ENCODE data around the gene DISC1. TPM values are rescaled to one million over a fixed set of nuclear protein-coding genes. Genes with fewer than 3 reads are reported as not detected.

DISC1 gene
- total RNA-seq, 1 experiment from 2014 or later: 1.8 TPM

DNA sequence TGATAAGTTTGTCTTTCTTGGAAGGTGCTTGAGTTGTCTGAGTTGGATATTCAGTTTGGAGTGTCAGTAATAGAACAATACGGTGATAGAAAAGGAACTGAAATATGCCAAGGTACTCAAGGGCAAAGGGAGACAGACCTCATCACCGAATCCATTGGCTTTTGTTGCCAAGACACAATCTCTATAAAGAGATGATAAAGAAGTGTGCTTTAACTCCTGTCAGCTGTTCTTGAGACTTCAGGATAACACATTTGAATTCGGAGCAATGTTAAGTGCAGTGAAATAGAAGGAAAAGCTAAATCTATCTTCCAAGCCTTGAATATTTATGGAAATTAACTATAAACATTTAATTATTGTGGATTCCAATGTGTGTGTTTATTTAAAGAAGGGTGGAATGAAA lies 194.7 kb downstream of the DISC1 start (continued):
- TF ChIP-seq EZH2 (IDR thresholded peaks at IDR 0.05): no peak
- no peak for TF ChIP-seq CBX3 (IDR thresholded peaks at IDR 0.05; ENCODE audit: low read depth)
- no peak for TF ChIP-seq POLR2AphosphoS5 (IDR thresholded peaks at IDR 0.05; ENCODE audit: low read depth, low read length)
- TF ChIP-seq SRF (IDR thresholded peaks at IDR 0.05; ENCODE audit: low read depth): no peak
- no peak for TF ChIP-seq YY1 (IDR thresholded peaks at IDR 0.05; ENCODE audit: extremely low read depth, insufficient replicate concordance, low read depth, low read length)
- no peak for TF ChIP-seq REST (IDR thresholded peaks at IDR 0.05; ENCODE audit: low read depth)

DNA sequence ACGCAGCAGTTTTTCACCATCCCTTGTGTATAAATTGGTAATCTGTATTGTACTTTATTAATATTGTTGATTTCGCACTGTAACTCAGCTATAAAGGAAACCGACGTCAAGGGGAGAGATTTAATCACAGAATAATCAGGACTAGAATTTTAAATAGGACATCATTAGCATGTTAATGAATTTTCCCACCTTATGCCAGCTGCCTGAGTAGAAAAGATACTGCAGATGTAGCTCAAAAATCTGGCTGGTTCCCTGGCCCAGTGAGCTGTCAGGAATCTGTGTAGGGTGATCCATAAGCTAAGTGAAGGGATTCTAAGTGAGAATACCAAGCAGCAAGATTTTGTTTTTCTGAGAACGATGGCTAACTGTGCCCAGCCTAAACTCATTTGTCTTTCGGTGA lies 195.5 kb downstream of the DISC1 start:
- Histone ChIP-seq H3K4me1 (ENCODE audit: control insufficient read depth in 1 of 2, insufficient read depth in 2 of 2, low read length in 2 of 2) (peaks cover 4 to 6% of the 10 kb centered on the region in 2 experiments; a peak in 3 of 4 replicates), H4K20me1 (ENCODE audit: insufficient read depth) (no peaks in the 10 kb centered on the region; the same call in 1 of the 2 replicates), H3K9me2 (ENCODE audit: insufficient read depth) (no peaks in the 10 kb centered on the region), H2AFZ (ENCODE audit: low read depth, low read length, poor library complexity, severe bottlenecking) (no peak overlapping the region), H3K9ac (ENCODE audit: low read length) (no peak overlapping the region), H3K79me2 (ENCODE audit: insufficient read depth, low read length) (no peaks in the 10 kb centered on the region), H3K4me3 (replicated peaks in 1 of 2; ENCODE audit: low read depth in 1 of 2, low read length in 2 of 2) (no peak overlapping the region), H3K36me3 (ENCODE audit: control insufficient read depth in 1 of 2, insufficient read depth in 2 of 2, low read length in 2 of 2) (no peaks in the 10 kb centered on the region), H3K4me2 (ENCODE audit: low read length) (no peak overlapping the region), H3K27me3 (ENCODE audit: insufficient read depth, low read length) (no peaks in the 10 kb centered on the region), H3K27ac (ENCODE audit: low read depth, low read length) (no peak overlapping the region), H3K9me3 (ENCODE audit: control insufficient read depth in 1 of 2, insufficient read depth in 1 of 2, low read depth in 1 of 2, low read length in 2 of 2) (no peaks in the 10 kb centered on the region)
- ChIA-PET RAD21 (ENCODE audit: low non-redundant PET in 1 of 2, low total read pairs in 2 of 2, uncharacterized antibody in 2 of 2, unreplicated experiment in 2 of 2) (no interaction called here), POLR2A (no interaction called here), CTCF (no interaction called here)
- BruUV-seq (replicated peaks): no TSS peak
- no peak for ATAC-seq
- intact Hi-C loops (cut with micrococcal nuclease): no loop called here
- DNase-seq (ENCODE audit: low read depth, low spot score): no peak
- TF ChIP-seq TCF7L2 (IDR thresholded peaks at IDR 0.05; ENCODE audit: borderline replicate concordance, extremely low read depth, insufficient read depth, insufficient read length) (no peak), ZBTB33 (IDR thresholded peaks at IDR 0.05; ENCODE audit: extremely low read depth, insufficient replicate concordance, low read length) (no peak), ELF1 (IDR thresholded peaks at IDR 0.05; ENCODE audit: borderline replicate concordance, low read depth) (no peak), CEBPB (IDR thresholded peaks at IDR 0.05; ENCODE audit: low read depth) (no peak), POLR2A (IDR thresholded peaks at IDR 0.05; ENCODE audit: borderline replicate concordance, extremely low read depth, insufficient read depth, insufficient read length) (no peak), CBX3 (IDR thresholded peaks at IDR 0.05; ENCODE audit: low read depth) (no peak), SIN3A (IDR thresholded peaks at IDR 0.05; ENCODE audit: low read depth) (no peak), EZH2 (IDR thresholded peaks at IDR 0.05) (no peak), REST (IDR thresholded peaks at IDR 0.05; ENCODE audit: low read depth) (no peak), SP1 (IDR thresholded peaks at IDR 0.05; ENCODE audit: low read depth) (no peak)
- TF ChIP-seq, protein P1, sequence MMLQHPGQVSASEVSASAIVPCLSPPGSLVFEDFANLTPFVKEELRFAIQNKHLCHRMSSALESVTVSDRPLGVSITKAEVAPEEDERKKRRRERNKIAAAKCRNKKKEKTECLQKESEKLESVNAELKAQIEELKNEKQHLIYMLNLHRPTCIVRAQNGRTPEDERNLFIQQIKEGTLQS (IDR thresholded peaks at IDR 0.05): no peak
